Panc1 (cell line): ENCODE data around the gene ASB4. TPM values are rescaled to one million over a fixed set of nuclear protein-coding genes. Genes with fewer than 3 reads are reported as not detected.

ENCODE experiments used
- ATAC-seq: fragments of 200-7000 bp; cut with Tn5 transposase; 2 replicates; pipeline ENCODE4 v1.9.1; 2020; ENCODE audit warnings: mild to moderate bottlenecking, moderate library complexity
- BruUV-seq: library from RNA; stranded (reverse); fragments of 400-500 nt; replicated peaks from 2 replicates; lab custom pipeline; 2021; lab: Mats Ljungman, UMichigan
- CTCF ChIA-PET: fragments of 300-600 bp; sonication (Branson Sonifier 250); formaldehyde crosslinking; loops from one replicate; lab custom pipeline; 2022; ENCODE audit warnings: antibody characterized with exemption; lab: Charles Lee
- POLR2A ChIA-PET: fragments of 300-600 bp; sonication (Branson Sonifier 250); formaldehyde crosslinking; loops from one replicate; lab custom pipeline; 2022; ENCODE audit warnings: antibody characterized with exemption; lab: Charles Lee
- DNase-seq: peaks from one replicate; pipeline ENCODE4 v3.0.0-alpha.2; 2010; ENCODE audit warnings: low read depth, low spot score
- H3K27ac ChIP-seq: 2 replicates; pipeline ENCODE4 v1.5.1; 2011; ENCODE audit warnings: mild to moderate bottlenecking, low read length, inconsistent platforms
- H3K27me3 ChIP-seq: fragments of 200-500 bp; sonication (Bioruptor generic); 2 replicates; pipeline ENCODE4 v1.6.0; 2014; ENCODE audit warnings: low read length, inconsistent platforms; ENCODE audit not compliant: control insufficient read depth, insufficient read depth
- H3K36me3 ChIP-seq: fragments of 200-500 bp; sonication (Bioruptor generic); 2 replicates; pipeline ENCODE4 v1.5.1; 2014; ENCODE audit warnings: inconsistent platforms, mild to moderate bottlenecking, low read length, moderate library complexity; ENCODE audit not compliant: control insufficient read depth, insufficient read depth
- H3K4me1 ChIP-seq: 2 replicates; pipeline ENCODE4 v1.5.1; 2011; ENCODE audit warnings: inconsistent platforms, mild to moderate bottlenecking, low read length, moderate library complexity; ENCODE audit not compliant: control insufficient read depth, insufficient read depth
- H3K4me3 ChIP-seq, 2 experiments: 2 replicates each; pipeline ENCODE4 v1.5.1; 2011 to 2012; ENCODE audit warnings: low read depth in 2 of 2, low read length in 2 of 2, mild to moderate bottlenecking in 2 of 2, inconsistent platforms in 1 of 2, moderate library complexity in 1 of 2
- H3K9me3 ChIP-seq: fragments of 200-500 bp; sonication (Bioruptor generic); 2 replicates; pipeline ENCODE4 v1.5.1; 2014; ENCODE audit warnings: low read depth, mild to moderate bottlenecking, inconsistent platforms, low read length, moderate library complexity; ENCODE audit not compliant: control insufficient read depth, insufficient read depth
- CTCF ChIP-seq: fragments of 450-650 bp; IDR thresholded peaks from 2 replicates; pipeline ENCODE4 v1.5.1; 2017; ENCODE audit warnings: mild to moderate bottlenecking
- POLR2AphosphoS5 ChIP-seq: IDR thresholded peaks from 2 replicates; pipeline ENCODE4 v1.6.1; 2012; ENCODE audit warnings: mild to moderate bottlenecking, low read depth, low read length, moderate library complexity
- REST ChIP-seq, 2 experiments: IDR thresholded peaks; 2 replicates each; pipeline ENCODE4 v1.6.1; 2011 to 2012; ENCODE audit warnings: low read depth in 2 of 2, control low read depth in 1 of 2, low read length in 1 of 2, mild to moderate bottlenecking in 1 of 2, moderate library complexity in 1 of 2; ENCODE audit not compliant: insufficient read depth in 1 of 2
- SIN3A ChIP-seq: IDR thresholded peaks from 2 replicates; pipeline ENCODE4 v1.6.1; 2012; ENCODE audit warnings: low read depth, mild to moderate bottlenecking, low read length, moderate library complexity, borderline replicate concordance; ENCODE audit not compliant: insufficient read depth
- TCF7L2 ChIP-seq: IDR thresholded peaks from 2 replicates; pipeline ENCODE4 v1.6.1; 2011; ENCODE audit warnings: mild to moderate bottlenecking, low read depth, low read length, inconsistent platforms
- in situ Hi-C: cut with HindIII; loops from 2 replicates; pipeline ENCODE4 v1.10.0; 2016; ENCODE audit warnings: low sequenced_read_pairs, low pct_unique_long_range_greater_than_20kb
- intact Hi-C: fragments of 100-400 bp; cut with micrococcal nuclease; formaldehyde crosslinking; loops from one replicate; pipeline ENCODE4 v1.10.0; 2022; ENCODE audit not compliant: unreplicated experiment
- total RNA-seq: library from RNA; stranded (reverse); gene quantifications from one replicate; pipeline ENCODE4 v1.2.1, GENCODE V29; 2021; ENCODE audit not compliant: unreplicated experiment

Gene ASB4
- total RNA-seq, 1 experiment from 2014 or later: 0.15 TPM

- DNase-seq (no peak), ATAC-seq (no peak)
- TF ChIP-seq POLR2AphosphoS5: no peak
- CTCF ChIA-PET: interaction anchor here (0.7 kb wide), 1 partner anchor 32 kb away, joined by 3 read pairs; no protein-coding TSS in a partner anchor
- Histone ChIP-seq H3K9me3 (no peaks in the 10 kb centered on the region), H3K4me3 (no peak overlapping the region), H3K36me3 (no peaks in the 10 kb centered on the region), H3K27ac (no peak overlapping the region), H3K27me3 (no peaks in the 10 kb centered on the region), H3K4me1 (no peaks in the 10 kb centered on the region)
- in situ Hi-C loops (no loop called here), intact Hi-C loops (no loop called here)
- BruUV-seq: no TSS peak
- POLR2A ChIA-PET: no interaction called here
These were observed 40.9 kb upstream of the ASB4 start for GRCh38 chr7:95444796-95445195.

- no peak for TF ChIP-seq SIN3A
- TF ChIP-seq TCF7L2: no peak
- no peak for TF ChIP-seq POLR2AphosphoS5
- TF ChIP-seq CTCF: no peak
- no peak for TF ChIP-seq REST (IDR thresholded peaks at IDR 0.05; ENCODE audit: insufficient read depth in 1 of 2, low read depth in 2 of 2, low read length in 1 of 2)
- no peak overlapping the region for H3K4me3 ChIP-seq
These were observed 39.1 kb upstream of the ASB4 start for GRCh38 chr7:95446618-95447017.

GRCh38 chr7:95454438-95455045, 31.2 kb upstream of the ASB4 start:
- no peaks in the 10 kb centered on the region for H3K4me1 ChIP-seq
- H3K9me3 ChIP-seq: 0 out of 2 replicates have a peak, but pooled peaks cover 5% of the 10 kb centered on the region
- TF ChIP-seq CTCF (no peak), SIN3A (no peak), REST (IDR thresholded peaks at IDR 0.05; ENCODE audit: insufficient read depth in 1 of 2, low read depth in 2 of 2, low read length in 1 of 2) (no peak), TCF7L2 (no peak), POLR2AphosphoS5 (no peak)
- CTCF ChIA-PET: no interaction called here
- no peak overlapping the region for H3K4me3 ChIP-seq
- DNase-seq (no peak), ATAC-seq (no peak)
- intact Hi-C loops (no loop called here), in situ Hi-C loops (no loop called here)
- POLR2A ChIA-PET: no interaction called here
- no peaks in the 10 kb centered on the region; the same call in 1 of the 2 replicates for H3K27me3 ChIP-seq
- no peak overlapping the region for H3K27ac ChIP-seq
- BruUV-seq: no TSS peak
- no peaks in the 10 kb centered on the region for H3K36me3 ChIP-seq

More at GRCh38 chr7:95446618-95447017, 39.1 kb upstream of the ASB4 start:
- POLR2A ChIA-PET: no interaction called here
- intact Hi-C loops: no loop called here
- BruUV-seq: no TSS peak
- H3K4me1 ChIP-seq: no peaks in the 10 kb centered on the region
- ATAC-seq (no peak), DNase-seq (no peak)
- H3K36me3 ChIP-seq: no peaks in the 10 kb centered on the region
- in situ Hi-C loops: no loop called here
- CTCF ChIA-PET: no interaction called here
- no peaks in the 10 kb centered on the region for H3K9me3 ChIP-seq
- no peak overlapping the region for H3K27ac ChIP-seq
- no peaks in the 10 kb centered on the region for H3K27me3 ChIP-seq
